A673 (cell line): ENCODE data around the gene MINDY2.

Source experiments
- EZH2 ChIP-seq: fragments of 200-600 bp; sonication (generic); IDR thresholded peaks from 2 replicates; pipeline ENCODE4 v1.6.1; 2017; ENCODE audit warnings: borderline replicate concordance, low read depth, mild to moderate bottlenecking, mixed read lengths, antibody characterized with exemption, low read length; ENCODE audit not compliant: poor library complexity, severe bottlenecking
- TF ChIP-seq, protein P1 (sequence below): fragments of 300-800, 200-600 bp; sonication (generic); conservative IDR thresholded peaks from 2 replicates; pipeline ENCODE4 v1.5.1; 2017; ENCODE audit warnings: low read depth, mild to moderate bottlenecking, antibody characterized with exemption, low read length, moderate library complexity, mixed read lengths

GRCh38 chr15:58724466-58724865 lies 46.6 kb upstream of the MINDY2 start:
- TF ChIP-seq, protein P1, sequence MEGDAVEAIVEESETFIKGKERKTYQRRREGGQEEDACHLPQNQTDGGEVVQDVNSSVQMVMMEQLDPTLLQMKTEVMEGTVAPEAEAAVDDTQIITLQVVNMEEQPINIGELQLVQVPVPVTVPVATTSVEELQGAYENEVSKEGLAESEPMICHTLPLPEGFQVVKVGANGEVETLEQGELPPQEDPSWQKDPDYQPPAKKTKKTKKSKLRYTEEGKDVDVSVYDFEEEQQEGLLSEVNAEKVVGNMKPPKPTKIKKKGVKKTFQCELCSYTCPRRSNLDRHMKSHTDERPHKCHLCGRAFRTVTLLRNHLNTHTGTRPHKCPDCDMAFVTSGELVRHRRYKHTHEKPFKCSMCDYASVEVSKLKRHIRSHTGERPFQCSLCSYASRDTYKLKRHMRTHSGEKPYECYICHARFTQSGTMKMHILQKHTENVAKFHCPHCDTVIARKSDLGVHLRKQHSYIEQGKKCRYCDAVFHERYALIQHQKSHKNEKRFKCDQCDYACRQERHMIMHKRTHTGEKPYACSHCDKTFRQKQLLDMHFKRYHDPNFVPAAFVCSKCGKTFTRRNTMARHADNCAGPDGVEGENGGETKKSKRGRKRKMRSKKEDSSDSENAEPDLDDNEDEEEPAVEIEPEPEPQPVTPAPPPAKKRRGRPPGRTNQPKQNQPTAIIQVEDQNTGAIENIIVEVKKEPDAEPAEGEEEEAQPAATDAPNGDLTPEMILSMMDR = no peak
- TF ChIP-seq EZH2 = no peak
